ENCODE measurements around the gene SCN10A. TPM values are rescaled to one million over a fixed set of nuclear protein-coding genes. Genes with fewer than 3 reads are reported as not detected.

The SCN10A gene
- total RNA-seq (not detected), polyA plus RNA-seq (not detected), total RNA-seq (not detected)

GRCh38 chr3:38816026-38816425 is at the start of gene SCN10A:
TSS of gene SCN10A (minus strand) at chr3:38816217. CDS start at chr3:38794010, 22,207 bp downstream.
- no peak for ATAC-seq
- intact Hi-C loops (cut with micrococcal nuclease), result no loop called here
- no peak within 1 kb of the TSS for H3K4me3 ChIP-seq (ENCODE audit: low read length)
- Mint-ChIP-seq H3K27me3 (peaks cover 6 to 43% (median 23%) of the 10 kb centered on the region in 5 donors), H3K9me3 (peaks cover 0 to 3% (median 0%) of the 10 kb centered on the region in 11 donors), H3K4me3 (no peak within 1 kb of the TSS), H3K4me1 (no peaks in the 10 kb centered on the region), H3K36me3 (no peaks in the 10 kb centered on the region), H3K27ac (peak within 1 kb of the TSS in 1 of 9 donors; percentile 28)
- no peaks in the 10 kb centered on the region for H3K27me3 ChIP-seq (ENCODE audit: control insufficient read depth in 2 of 2, insufficient read depth in 2 of 2, low read length in 2 of 2)
- no peaks in the 10 kb centered on the region for H3K9me3 ChIP-seq (ENCODE audit: control insufficient read depth in 2 of 3, low read length in 3 of 3)
- DNase-seq, result no peak
- no peaks in the 10 kb centered on the region for H3K36me3 ChIP-seq (ENCODE audit: control insufficient read depth in 2 of 3, insufficient read depth in 3 of 3, low read length in 3 of 3)
- no peaks in the 10 kb centered on the region for H3K4me1 ChIP-seq (ENCODE audit: control insufficient read depth in 2 of 2, insufficient read depth in 2 of 2, low read length in 2 of 2)
- CTCF ChIA-PET, result interaction anchor here (0.8 kb wide), 1 partner anchor 30 kb away, joined by 4 read pairs; no protein-coding TSS in a partner anchor
- POLR2A ChIA-PET, result no interaction called here
- H3K27ac ChIP-seq (ENCODE audit: low read depth, low read length), result no peak within 1 kb of the TSS

GRCh38 chr3:38853011-38853410 is 37.0 kb upstream of the SCN10A start:
- DNase-seq (no peak), ATAC-seq (no peak)
- H3K9me3 Mint-ChIP-seq, result peaks cover 0 to 16% (median 9%) of the 10 kb centered on the region in 11 donors
- Histone ChIP-seq H3K4me3 (ENCODE audit: low read length) (no peak overlapping the region), H3K27me3 (ENCODE audit: control insufficient read depth in 2 of 2, insufficient read depth in 2 of 2, low read length in 2 of 2) (no peaks in the 10 kb centered on the region), H3K4me1 (ENCODE audit: control insufficient read depth in 2 of 2, insufficient read depth in 2 of 2, low read length in 2 of 2) (no peaks in the 10 kb centered on the region), H3K9me3 (ENCODE audit: control insufficient read depth in 2 of 3, low read length in 3 of 3) (no peaks in the 10 kb centered on the region), H3K27ac (ENCODE audit: low read depth, low read length) (no peak overlapping the region), H3K36me3 (ENCODE audit: control insufficient read depth in 2 of 3, insufficient read depth in 3 of 3, low read length in 3 of 3) (no peaks in the 10 kb centered on the region)
- CTCF ChIA-PET, result no interaction called here
- POLR2A ChIA-PET, result no interaction called here
- no peak overlapping the region for H3K27ac Mint-ChIP-seq
- no peak overlapping the region for H3K4me3 Mint-ChIP-seq
- intact Hi-C loops (cut with micrococcal nuclease), result no loop called here
- H3K4me1 Mint-ChIP-seq, result no peaks in the 10 kb centered on the region
- no peaks in the 10 kb centered on the region for H3K36me3 Mint-ChIP-seq
- peaks cover 7 to 45% (median 11%) of the 10 kb centered on the region in 5 donors for H3K27me3 Mint-ChIP-seq

DNA sequence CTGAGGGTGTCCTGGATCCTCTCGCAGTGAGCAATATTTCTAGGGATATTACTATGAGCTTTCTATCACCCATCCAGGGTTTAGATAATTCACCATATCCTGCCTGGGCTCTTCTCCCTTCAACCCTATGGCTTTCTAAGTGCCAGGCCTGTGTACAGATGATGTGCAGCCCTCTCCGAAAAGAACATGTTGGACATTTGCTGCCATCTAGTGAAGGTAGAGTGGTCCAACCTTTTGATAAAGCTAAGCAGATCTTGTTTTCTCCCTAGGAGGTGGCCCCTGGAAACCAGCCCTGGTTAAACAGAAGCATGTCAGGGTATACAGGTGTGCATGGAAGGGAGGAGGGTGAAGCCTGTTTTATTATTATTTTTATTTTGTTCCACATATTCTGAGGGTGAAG is 27.9 kb upstream of the SCN10A start:
- no peak for ATAC-seq
- no peak overlapping the region for H3K4me3 ChIP-seq (ENCODE audit: low read length)
- H3K27ac ChIP-seq (ENCODE audit: low read depth, low read length), result no peak overlapping the region
- H3K27me3 ChIP-seq (ENCODE audit: control insufficient read depth in 2 of 2, insufficient read depth in 2 of 2, low read length in 2 of 2), result no peaks in the 10 kb centered on the region
- CTCF ChIA-PET, result no interaction called here
- Mint-ChIP-seq H3K27me3 (peaks cover 29 to 36% (median 31%) of the 10 kb centered on the region in 5 donors), H3K9me3 (no peaks in the 10 kb centered on the region), H3K27ac (no peak overlapping the region), H3K4me1 (peaks cover 0 to 2% (median 0%) of the 10 kb centered on the region in 7 donors), H3K4me3 (no peak overlapping the region), H3K36me3 (no peaks in the 10 kb centered on the region)
- POLR2A ChIA-PET, result no interaction called here
- intact Hi-C loops (cut with micrococcal nuclease), result loop anchor here (1.0 to 10.0 kb wide), 3 partner anchors 197 to 348 kb away; partner anchors contain the start of genes EXOG (in 1 of the 2) and SCN5A (in 1 of the 2)
- H3K4me1 ChIP-seq (ENCODE audit: control insufficient read depth in 2 of 2, insufficient read depth in 2 of 2, low read length in 2 of 2), result no peaks in the 10 kb centered on the region
- no peaks in the 10 kb centered on the region for H3K9me3 ChIP-seq (ENCODE audit: control insufficient read depth in 2 of 3, low read length in 3 of 3)
- no peak for DNase-seq
- H3K36me3 ChIP-seq (ENCODE audit: control insufficient read depth in 2 of 3, insufficient read depth in 3 of 3, low read length in 3 of 3), result no peaks in the 10 kb centered on the region

DNA sequence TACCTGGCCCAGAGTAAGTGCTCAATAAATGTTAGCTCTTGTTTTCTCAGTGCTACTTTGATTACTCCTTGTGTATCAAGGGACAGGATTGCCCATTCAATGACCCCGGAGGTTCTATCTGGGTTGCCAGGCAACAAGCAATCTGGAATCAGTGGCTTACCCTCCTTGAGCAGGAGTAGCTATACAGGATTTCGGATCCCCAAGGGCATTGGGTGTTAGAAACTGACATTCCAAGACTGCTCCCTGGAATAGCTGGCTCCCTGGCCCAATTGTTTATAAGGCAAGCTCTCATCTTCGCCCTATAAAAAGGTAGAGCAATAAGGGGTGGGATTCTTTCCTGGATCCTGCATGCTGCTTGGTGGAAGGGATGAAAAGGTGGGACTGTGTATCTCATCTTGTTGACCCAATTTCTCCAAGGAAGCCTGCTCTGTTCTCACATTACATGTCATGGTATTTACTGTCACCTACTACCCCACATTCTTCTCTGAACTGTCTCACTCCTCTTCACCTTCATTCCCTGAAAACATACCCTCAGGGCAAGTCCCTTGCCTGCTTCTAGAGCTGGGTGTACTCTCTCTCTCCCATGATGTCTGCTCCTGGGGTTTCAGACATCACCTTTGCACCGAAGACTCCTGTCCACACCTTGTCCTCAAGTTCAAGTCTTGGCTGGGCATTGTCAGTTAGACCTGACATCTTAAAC is 26.4 kb upstream of the SCN10A start:
- ATAC-seq (no peak), DNase-seq (no peak)
- Histone ChIP-seq H3K4me3 (ENCODE audit: low read length) (no peak overlapping the region), H3K4me1 (ENCODE audit: control insufficient read depth in 2 of 2, insufficient read depth in 2 of 2, low read length in 2 of 2) (no peaks in the 10 kb centered on the region), H3K9me3 (ENCODE audit: control insufficient read depth in 2 of 3, low read length in 3 of 3) (no peaks in the 10 kb centered on the region), H3K27me3 (ENCODE audit: control insufficient read depth in 2 of 2, insufficient read depth in 2 of 2, low read length in 2 of 2) (no peaks in the 10 kb centered on the region), H3K36me3 (ENCODE audit: control insufficient read depth in 2 of 3, insufficient read depth in 3 of 3, low read length in 3 of 3) (no peaks in the 10 kb centered on the region), H3K27ac (ENCODE audit: low read depth, low read length) (no peak overlapping the region)
- H3K27ac Mint-ChIP-seq, result no peak overlapping the region
- no peak overlapping the region for H3K4me3 Mint-ChIP-seq
- peaks cover 26 to 34% (median 28%) of the 10 kb centered on the region in 5 donors for H3K27me3 Mint-ChIP-seq
- intact Hi-C loops (cut with micrococcal nuclease), result loop anchor here (5.0 to 10.0 kb wide), 2 partner anchors 195 to 318 kb away; partner anchors contain the start of gene SCN5A (in 1 of the 2)
- POLR2A ChIA-PET, result no interaction called here
- H3K9me3 Mint-ChIP-seq, result no peaks in the 10 kb centered on the region
- peaks cover 0 to 2% (median 0%) of the 10 kb centered on the region in 7 donors for H3K4me1 Mint-ChIP-seq
- no peaks in the 10 kb centered on the region for H3K36me3 Mint-ChIP-seq
- CTCF ChIA-PET, result no interaction called here

GRCh38 chr3:38840987-38841386 is 25.0 kb upstream of the SCN10A start:
- CTCF ChIA-PET, result no interaction called here
- intact Hi-C loops (cut with micrococcal nuclease), result loop anchor here (5.0 to 10.0 kb wide), 2 partner anchors 194 to 316 kb away; partner anchors contain the start of gene SCN5A (in 1 of the 2)
- H3K27me3 Mint-ChIP-seq, result peaks cover 18 to 28% (median 22%) of the 10 kb centered on the region in 5 donors

GRCh38 chr3:38837358-38837757 is 21.3 kb upstream of the SCN10A start:
- Histone ChIP-seq H3K27ac (ENCODE audit: low read depth, low read length) (no peak overlapping the region), H3K4me1 (ENCODE audit: control insufficient read depth in 2 of 2, insufficient read depth in 2 of 2, low read length in 2 of 2) (no peaks in the 10 kb centered on the region), H3K27me3 (ENCODE audit: control insufficient read depth in 2 of 2, insufficient read depth in 2 of 2, low read length in 2 of 2) (no peaks in the 10 kb centered on the region), H3K4me3 (ENCODE audit: low read length) (no peak overlapping the region), H3K36me3 (ENCODE audit: control insufficient read depth in 2 of 3, insufficient read depth in 3 of 3, low read length in 3 of 3) (no peaks in the 10 kb centered on the region), H3K9me3 (ENCODE audit: control insufficient read depth in 2 of 3, low read length in 3 of 3) (no peaks in the 10 kb centered on the region)
- ATAC-seq (peak; percentile 18), DNase-seq (no peak)
- intact Hi-C loops (cut with micrococcal nuclease), result no loop called here
- Mint-ChIP-seq H3K27me3 (peaks cover 0 to 15% (median 4%) of the 10 kb centered on the region in 5 donors), H3K27ac (no peak overlapping the region), H3K4me1 (peaks cover 0 to 16% (median 9%) of the 10 kb centered on the region in 7 donors), H3K4me3 (no peak overlapping the region), H3K36me3 (peaks cover 0 to 1% (median 0%) of the 10 kb centered on the region in 5 donors), H3K9me3 (peaks cover 0 to 3% (median 0%) of the 10 kb centered on the region in 11 donors)
- CTCF ChIA-PET, result no interaction called here
- POLR2A ChIA-PET, result no interaction called here

More at GRCh38 chr3:38840987-38841386, 25.0 kb upstream of the SCN10A start:
- H3K9me3 ChIP-seq (ENCODE audit: control insufficient read depth in 2 of 3, low read length in 3 of 3), result no peaks in the 10 kb centered on the region
- no peaks in the 10 kb centered on the region for H3K9me3 Mint-ChIP-seq
- H3K4me3 Mint-ChIP-seq, result no peak overlapping the region
- H3K4me3 ChIP-seq (ENCODE audit: low read length), result no peak overlapping the region
- H3K27me3 ChIP-seq (ENCODE audit: control insufficient read depth in 2 of 2, insufficient read depth in 2 of 2, low read length in 2 of 2), result no peaks in the 10 kb centered on the region
- peaks cover 0 to 2% (median 0%) of the 10 kb centered on the region in 7 donors for H3K4me1 Mint-ChIP-seq
- no peaks in the 10 kb centered on the region for H3K36me3 ChIP-seq (ENCODE audit: control insufficient read depth in 2 of 3, insufficient read depth in 3 of 3, low read length in 3 of 3)
- POLR2A ChIA-PET, result no interaction called here
- H3K4me1 ChIP-seq (ENCODE audit: control insufficient read depth in 2 of 2, insufficient read depth in 2 of 2, low read length in 2 of 2), result no peaks in the 10 kb centered on the region
- ATAC-seq (no peak), DNase-seq (no peak)
- no peaks in the 10 kb centered on the region for H3K36me3 Mint-ChIP-seq
- H3K27ac ChIP-seq (ENCODE audit: low read depth, low read length), result no peak overlapping the region
- H3K27ac Mint-ChIP-seq, result no peak overlapping the region

Data from naive thymus-derived CD4-positive, alpha-beta T cell (primary cell).